AG09309 (cell line): ENCODE measurements around the gene RBMS3.

Experiments
- DNase-seq: peaks from one replicate; pipeline ENCODE4 v3.0.0-alpha.2; 2010; ENCODE audit warnings: low read depth
- H3K4me3 ChIP-seq: 2 replicates; pipeline ENCODE4 v1.5.1; 2011; ENCODE audit warnings: mild to moderate bottlenecking, low read depth, low read length, moderate library complexity; ENCODE audit not compliant: control insufficient read depth
- CTCF ChIP-seq: IDR thresholded peaks from 2 replicates; pipeline ENCODE4 v1.5.1; 2011; ENCODE audit warnings: mild to moderate bottlenecking, low read depth, low read length, inconsistent platforms; ENCODE audit not compliant: insufficient read depth, control insufficient read depth; ENCODE audit errors: missing control alignments

Gene RBMS3

GRCh38 chr3:29370021-29370420 lies 89.2 kb downstream of the RBMS3 start:
- TF ChIP-seq CTCF: no peak
- DNase-seq: no peak
- no peak overlapping the region for H3K4me3 ChIP-seq

DNA sequence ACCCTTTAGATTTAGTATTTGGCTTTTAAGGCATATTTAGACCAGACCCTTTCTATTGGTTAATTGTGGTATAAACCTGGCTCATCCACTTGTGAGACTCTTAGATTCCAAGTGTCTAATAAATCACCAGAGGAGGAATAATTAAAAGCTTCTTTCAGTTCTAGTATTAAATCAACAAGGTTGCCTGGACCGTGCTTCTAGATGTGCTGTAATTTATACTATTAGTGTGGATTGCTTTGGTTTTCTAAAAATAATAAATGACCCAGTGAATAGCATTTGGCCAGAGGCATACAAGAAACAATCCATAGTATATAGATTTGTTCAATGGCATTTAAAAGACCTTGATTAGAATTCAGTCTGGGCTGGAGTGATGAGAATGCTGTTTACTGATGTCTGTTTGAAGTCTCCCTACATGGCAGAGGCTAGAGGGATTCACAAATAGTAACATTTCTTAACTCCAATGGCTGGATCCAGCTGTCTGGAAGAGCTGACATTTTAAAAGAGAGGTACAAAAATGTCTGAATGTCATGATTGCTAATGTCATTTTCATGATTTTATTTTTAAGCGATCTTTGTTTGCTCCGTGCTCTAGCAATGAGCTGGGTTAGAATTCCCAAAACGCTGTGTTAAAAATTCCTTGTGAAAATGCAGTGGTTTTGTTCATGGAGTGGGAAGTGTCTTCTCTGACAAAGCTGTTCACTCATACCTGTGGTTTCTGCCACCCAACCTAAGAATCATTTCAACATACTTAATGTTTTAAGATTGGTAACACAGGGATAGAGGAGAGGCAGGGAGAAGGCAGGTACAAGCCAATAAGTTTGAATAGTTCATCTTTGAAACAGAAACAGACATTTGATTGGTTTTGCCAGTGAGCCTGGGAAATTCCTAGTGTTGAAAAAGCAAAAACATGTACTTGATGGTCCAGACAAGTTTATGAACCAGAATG lies 89.9 kb downstream of the RBMS3 start:
- H3K4me3 ChIP-seq: no peak overlapping the region
- no peak for TF ChIP-seq CTCF
- DNase-seq: no peak

- no peak overlapping the region for H3K4me3 ChIP-seq
- no peak for DNase-seq
- TF ChIP-seq CTCF: no peak
Observed at GRCh38 chr3:29373131-29373680, 92.3 kb downstream of the RBMS3 start.

DNA sequence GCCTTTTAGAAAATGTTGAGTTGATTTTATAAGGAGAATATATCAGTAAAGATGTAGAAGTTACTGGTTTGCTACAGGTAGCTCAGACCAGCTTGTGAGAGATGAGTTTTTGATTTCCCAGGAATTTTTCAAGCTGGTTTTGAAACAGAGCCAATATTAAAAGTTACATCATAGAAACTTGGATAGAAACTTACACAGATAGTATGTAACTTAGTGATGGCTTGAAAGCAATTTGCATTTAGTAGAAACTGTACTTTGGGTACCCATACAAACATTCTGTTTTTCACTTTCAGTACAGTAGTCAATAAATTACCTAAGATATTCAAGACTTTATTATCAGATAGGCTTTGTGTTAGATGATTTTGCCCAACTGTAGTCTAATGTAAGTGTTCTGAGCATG lies 93.4 kb downstream of the RBMS3 start:
- DNase-seq: no peak
- H3K4me3 ChIP-seq: no peak overlapping the region
- no peak for TF ChIP-seq CTCF

DNA sequence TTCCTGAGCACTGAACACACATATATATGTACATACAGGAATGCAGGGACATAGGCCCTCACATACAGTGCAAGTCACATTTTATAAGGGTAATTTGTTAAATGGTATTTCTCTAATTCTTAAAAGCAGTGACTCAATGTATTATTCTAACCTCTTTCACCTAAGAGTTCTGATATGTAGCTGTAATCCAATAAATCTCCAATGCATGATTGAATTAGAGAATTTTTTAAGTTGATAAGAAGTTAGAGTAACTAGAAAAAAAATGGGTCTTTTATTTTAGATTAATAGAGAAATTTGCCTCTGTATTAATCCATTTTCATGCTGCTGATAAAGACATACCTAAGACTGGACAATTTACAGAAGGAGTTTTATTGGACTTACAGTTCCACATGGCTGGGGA lies 98.2 kb downstream of the RBMS3 start:
- TF ChIP-seq CTCF: no peak
- H3K4me3 ChIP-seq: no peak overlapping the region
- no peak for DNase-seq

- H3K4me3 ChIP-seq: no peak overlapping the region
- TF ChIP-seq CTCF: no peak
- no peak for DNase-seq
Observed at GRCh38 chr3:29381595-29381994, 100.7 kb downstream of the RBMS3 start.

GRCh38 chr3:29382409-29382808 lies 101.5 kb downstream of the RBMS3 start:
- DNase-seq: no peak
- no peak overlapping the region for H3K4me3 ChIP-seq
- no peak for TF ChIP-seq CTCF
